ENCODE measurements around the gene MAML2. TPM values are rescaled to one million over a fixed set of nuclear protein-coding genes. Genes with fewer than 3 reads are reported as not detected.

The MAML2 gene
- total and polyA plus RNA-seq, 9 of the 15 experiments (the other 6 are each of a cell fraction or from before 2014, with no cell fraction given): 0.79 to 6.8 (median 4.8) TPM

DNA sequence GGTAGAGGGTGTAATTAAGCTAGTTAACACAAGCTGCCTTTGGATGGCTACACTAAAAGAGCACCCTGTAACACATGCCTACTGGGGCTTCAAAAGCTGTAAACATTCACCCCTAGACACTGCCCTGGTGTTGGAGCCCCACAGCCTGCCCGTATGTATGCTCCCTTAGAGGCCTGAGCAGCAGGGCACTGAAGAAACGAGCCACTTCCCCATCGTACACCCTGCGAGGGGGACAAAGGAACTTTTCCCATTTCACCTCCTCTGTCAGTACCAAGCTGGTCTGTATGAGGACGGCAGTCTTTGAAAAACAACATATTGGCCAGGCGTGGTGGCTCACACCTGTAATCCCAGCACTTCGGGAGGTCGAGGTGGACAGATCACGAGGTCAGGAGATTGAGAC lies 77.0 kb downstream of the MAML2 start:
- POLR2A ChIA-PET: interaction anchor here (0.8 to 1.4 kb wide), 2 partner anchors 10 to 14 kb away, joined by 3 read pairs; no protein-coding TSS in a partner anchor
- Histone ChIP-seq H3K4me2 (ENCODE audit: insufficient read depth, low read length) (no peak overlapping the region), H3K79me2 (ENCODE audit: control insufficient read depth, insufficient read depth, low read length) (no peaks in the 10 kb centered on the region), H2AFZ (ENCODE audit: low read depth, low read length) (no peak overlapping the region), H3K27me3 (ENCODE audit: control insufficient read depth in 2 of 2, insufficient read depth in 2 of 2, low read length in 2 of 2) (no peaks in the 10 kb centered on the region), H3K36me3 (ENCODE audit: control insufficient read depth, insufficient read depth, low read length) (no peaks in the 10 kb centered on the region), H3K9me3 (replicated peaks; ENCODE audit: control insufficient read depth, insufficient read depth, low read depth, low read length) (no peaks in the 10 kb centered on the region), H3K9ac (ENCODE audit: insufficient read depth in 1 of 2, low read depth in 2 of 2, low read length in 2 of 2) (no peak overlapping the region), H4K20me1 (replicated peaks; ENCODE audit: control insufficient read depth, insufficient read depth, low read length) (no peaks in the 10 kb centered on the region), H3K9me1 (ENCODE audit: control insufficient read depth, insufficient read depth, low read length) (no peaks in the 10 kb centered on the region), H3K4me3 (no peak overlapping the region), H3K27ac (ENCODE audit: extremely low read depth, low read depth, low read length) (no peak overlapping the region), H3K4me1 (replicated peaks in 1 of 2; ENCODE audit: control insufficient read depth in 2 of 2, insufficient read depth in 2 of 2, low read length in 2 of 2) (peaks cover 0 to 12% of the 10 kb centered on the region in 2 experiments; a peak in 3 of 5 replicates)
- BruUV-seq (replicated peaks): no TSS peak
- intact Hi-C loops (cut with micrococcal nuclease): no loop called here
- ATAC-seq (no peak), FAIRE-seq (no peak), DNase-seq (ENCODE audit: extremely low read depth in 1 of 4, low spot score in 3 of 4) (no peak)
- WGBS (ENCODE audit: insufficient coverage, low coverage, missing lambda C conversion rate): 90% methylated on average over 9 of the region's 9 CpGs
- in situ Hi-C loops (cut with MboI): no loop called here
- CTCF ChIA-PET (ENCODE audit: low intra/inter-chr PET ratio): no interaction called here
- TF ChIP-seq TOE1 (IDR thresholded peaks at IDR 0.05; ENCODE audit: borderline replicate concordance) (no peak), TOE1 (CRISPR knock-in tag; IDR thresholded peaks at IDR 0.05; ENCODE audit: borderline replicate concordance, low read depth) (no peak), NR2F6 (CRISPR knock-in tag; IDR thresholded peaks at IDR 0.05) (no peak), ZKSCAN8 (CRISPR knock-in tag; IDR thresholded peaks at IDR 0.05) (no peak), CBX3 (IDR thresholded peaks at IDR 0.05; ENCODE audit: borderline replicate concordance in 1 of 2, low read length in 2 of 2) (no peak), SP2 (IDR thresholded peaks at IDR 0.05; ENCODE audit: extremely low read depth, low read depth, low read length, poor library complexity, severe bottlenecking) (no peak), SMAD2 (IDR thresholded peaks at IDR 0.05; ENCODE audit: low read depth, low read length) (no peak), PHB (CRISPR knock-in tag; IDR thresholded peaks at IDR 0.05) (no peak), RAD51 (IDR thresholded peaks at IDR 0.05; ENCODE audit: borderline replicate concordance, low read depth) (no peak), SRSF7 (optimal IDR thresholded peaks at IDR 0.05; ENCODE audit: low read depth, low read length) (no peak), ADNP (tag; IDR thresholded peaks at IDR 0.05) (no peak), CEBPB (tag; IDR thresholded peaks at IDR 0.05) (no peak)
- TF ChIP-seq, protein P1, sequence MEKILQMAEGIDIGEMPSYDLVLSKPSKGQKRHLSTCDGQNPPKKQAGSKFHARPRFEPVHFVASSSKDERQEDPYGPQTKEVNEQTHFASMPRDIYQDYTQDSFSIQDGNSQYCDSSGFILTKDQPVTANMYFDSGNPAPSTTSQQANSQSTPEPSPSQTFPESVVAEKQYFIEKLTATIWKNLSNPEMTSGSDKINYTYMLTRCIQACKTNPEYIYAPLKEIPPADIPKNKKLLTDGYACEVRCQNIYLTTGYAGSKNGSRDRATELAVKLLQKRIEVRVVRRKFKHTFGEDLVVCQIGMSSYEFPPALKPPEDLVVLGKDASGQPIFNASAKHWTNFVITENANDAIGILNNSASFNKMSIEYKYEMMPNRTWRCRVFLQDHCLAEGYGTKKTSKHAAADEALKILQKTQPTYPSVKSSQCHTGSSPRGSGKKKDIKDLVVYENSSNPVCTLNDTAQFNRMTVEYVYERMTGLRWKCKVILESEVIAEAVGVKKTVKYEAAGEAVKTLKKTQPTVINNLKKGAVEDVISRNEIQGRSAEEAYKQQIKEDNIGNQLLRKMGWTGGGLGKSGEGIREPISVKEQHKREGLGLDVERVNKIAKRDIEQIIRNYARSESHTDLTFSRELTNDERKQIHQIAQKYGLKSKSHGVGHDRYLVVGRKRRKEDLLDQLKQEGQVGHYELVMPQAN (IDR thresholded peaks at IDR 0.05; ENCODE audit: borderline replicate concordance): no peak
- TF ChIP-seq, protein P2, sequence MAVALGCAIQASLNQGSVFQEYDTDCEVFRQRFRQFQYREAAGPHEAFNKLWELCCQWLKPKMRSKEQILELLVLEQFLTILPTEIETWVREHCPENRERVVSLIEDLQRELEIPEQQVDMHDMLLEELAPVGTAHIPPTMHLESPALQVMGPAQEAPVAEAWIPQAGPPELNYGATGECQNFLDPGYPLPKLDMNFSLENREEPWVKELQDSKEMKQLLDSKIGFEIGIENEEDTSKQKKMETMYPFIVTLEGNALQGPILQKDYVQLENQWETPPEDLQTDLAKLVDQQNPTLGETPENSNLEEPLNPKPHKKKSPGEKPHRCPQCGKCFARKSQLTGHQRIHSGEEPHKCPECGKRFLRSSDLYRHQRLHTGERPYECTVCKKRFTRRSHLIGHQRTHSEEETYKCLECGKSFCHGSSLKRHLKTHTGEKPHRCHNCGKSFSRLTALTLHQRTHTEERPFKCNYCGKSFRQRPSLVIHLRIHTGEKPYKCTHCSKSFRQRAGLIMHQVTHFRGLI (CRISPR knock-in tag; IDR thresholded peaks at IDR 0.05): no peak
- TF ChIP-seq, protein P3, sequence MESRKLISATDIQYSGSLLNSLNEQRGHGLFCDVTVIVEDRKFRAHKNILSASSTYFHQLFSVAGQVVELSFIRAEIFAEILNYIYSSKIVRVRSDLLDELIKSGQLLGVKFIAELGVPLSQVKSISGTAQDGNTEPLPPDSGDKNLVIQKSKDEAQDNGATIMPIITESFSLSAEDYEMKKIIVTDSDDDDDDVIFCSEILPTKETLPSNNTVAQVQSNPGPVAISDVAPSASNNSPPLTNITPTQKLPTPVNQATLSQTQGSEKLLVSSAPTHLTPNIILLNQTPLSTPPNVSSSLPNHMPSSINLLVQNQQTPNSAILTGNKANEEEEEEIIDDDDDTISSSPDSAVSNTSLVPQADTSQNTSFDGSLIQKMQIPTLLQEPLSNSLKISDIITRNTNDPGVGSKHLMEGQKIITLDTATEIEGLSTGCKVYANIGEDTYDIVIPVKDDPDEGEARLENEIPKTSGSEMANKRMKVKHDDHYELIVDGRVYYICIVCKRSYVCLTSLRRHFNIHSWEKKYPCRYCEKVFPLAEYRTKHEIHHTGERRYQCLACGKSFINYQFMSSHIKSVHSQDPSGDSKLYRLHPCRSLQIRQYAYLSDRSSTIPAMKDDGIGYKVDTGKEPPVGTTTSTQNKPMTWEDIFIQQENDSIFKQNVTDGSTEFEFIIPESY (CRISPR knock-in tag; IDR thresholded peaks at IDR 0.05): no peak
- TF ChIP-seq, protein P4, sequence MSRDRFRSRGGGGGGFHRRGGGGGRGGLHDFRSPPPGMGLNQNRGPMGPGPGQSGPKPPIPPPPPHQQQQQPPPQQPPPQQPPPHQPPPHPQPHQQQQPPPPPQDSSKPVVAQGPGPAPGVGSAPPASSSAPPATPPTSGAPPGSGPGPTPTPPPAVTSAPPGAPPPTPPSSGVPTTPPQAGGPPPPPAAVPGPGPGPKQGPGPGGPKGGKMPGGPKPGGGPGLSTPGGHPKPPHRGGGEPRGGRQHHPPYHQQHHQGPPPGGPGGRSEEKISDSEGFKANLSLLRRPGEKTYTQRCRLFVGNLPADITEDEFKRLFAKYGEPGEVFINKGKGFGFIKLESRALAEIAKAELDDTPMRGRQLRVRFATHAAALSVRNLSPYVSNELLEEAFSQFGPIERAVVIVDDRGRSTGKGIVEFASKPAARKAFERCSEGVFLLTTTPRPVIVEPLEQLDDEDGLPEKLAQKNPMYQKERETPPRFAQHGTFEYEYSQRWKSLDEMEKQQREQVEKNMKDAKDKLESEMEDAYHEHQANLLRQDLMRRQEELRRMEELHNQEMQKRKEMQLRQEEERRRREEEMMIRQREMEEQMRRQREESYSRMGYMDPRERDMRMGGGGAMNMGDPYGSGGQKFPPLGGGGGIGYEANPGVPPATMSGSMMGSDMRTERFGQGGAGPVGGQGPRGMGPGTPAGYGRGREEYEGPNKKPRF (IDR thresholded peaks at IDR 0.05; ENCODE audit: low read depth, low read length): no peak

Data from K562 (cell line).